IPS-NIHi11 (cell line): ENCODE data around the gene NKD1.

Source experiments
- DNase-seq: peaks from one replicate; pipeline ENCODE4 v3.0.0; 2012; ENCODE audit warnings: mixed read lengths, low spot score

The NKD1 gene

DNA sequence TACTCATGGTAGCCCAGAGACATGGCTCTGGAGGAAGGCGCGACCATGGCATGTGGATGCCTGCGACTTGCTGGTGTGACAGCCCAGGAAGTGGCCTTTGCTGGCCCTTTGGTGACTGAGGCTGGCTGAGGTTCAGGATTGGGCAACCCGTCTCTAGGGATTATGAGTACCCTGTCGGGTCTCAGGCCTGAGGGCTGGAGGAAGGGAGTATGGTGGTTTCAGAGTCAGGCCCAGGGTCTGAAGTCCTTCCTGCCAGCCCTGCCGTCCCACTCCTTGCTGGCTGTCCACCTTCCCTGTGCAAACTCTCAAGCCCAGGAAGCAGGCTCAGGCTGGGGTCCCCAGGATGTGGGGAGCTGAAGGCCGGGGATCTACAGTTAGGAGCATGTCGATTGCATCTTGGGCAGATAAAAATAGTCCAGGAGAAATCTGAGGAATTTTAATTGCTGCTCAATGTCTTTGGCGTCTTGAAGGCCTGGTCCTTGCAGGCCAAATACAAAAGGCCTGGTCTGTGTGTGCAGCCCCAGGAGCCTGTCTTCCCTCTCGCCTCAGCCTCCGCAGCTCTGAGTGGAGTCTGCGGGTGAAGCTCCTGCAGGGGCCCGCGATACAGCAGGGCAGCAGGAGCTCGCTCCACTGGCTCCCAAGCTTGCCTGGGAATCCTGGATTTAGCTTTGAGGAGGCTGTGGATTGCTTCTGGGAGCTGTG, 52.5 kb downstream of the NKD1 start:
- DNase-seq = no peak

DNA sequence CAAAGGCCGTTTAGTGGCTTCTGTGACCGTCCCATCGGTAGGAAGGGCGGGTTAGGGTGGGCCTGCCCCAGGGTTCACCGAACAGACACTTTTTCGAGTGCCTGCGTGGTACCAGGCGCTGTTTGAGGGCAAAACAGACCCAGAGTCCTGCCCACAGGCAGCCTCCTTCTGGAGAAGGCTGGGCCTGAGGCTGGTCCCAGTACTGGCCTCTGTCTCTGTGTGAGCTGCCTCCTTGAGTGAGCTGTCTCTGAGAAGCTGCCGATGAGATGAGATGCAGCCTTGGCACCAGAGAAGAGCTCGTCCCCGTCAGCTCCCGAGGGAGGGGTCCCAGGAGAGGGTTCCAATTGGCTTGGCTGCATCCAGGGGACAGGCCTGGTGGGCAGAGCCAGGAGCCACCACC, 53.1 kb downstream of the NKD1 start:
- DNase-seq = no peak

DNA sequence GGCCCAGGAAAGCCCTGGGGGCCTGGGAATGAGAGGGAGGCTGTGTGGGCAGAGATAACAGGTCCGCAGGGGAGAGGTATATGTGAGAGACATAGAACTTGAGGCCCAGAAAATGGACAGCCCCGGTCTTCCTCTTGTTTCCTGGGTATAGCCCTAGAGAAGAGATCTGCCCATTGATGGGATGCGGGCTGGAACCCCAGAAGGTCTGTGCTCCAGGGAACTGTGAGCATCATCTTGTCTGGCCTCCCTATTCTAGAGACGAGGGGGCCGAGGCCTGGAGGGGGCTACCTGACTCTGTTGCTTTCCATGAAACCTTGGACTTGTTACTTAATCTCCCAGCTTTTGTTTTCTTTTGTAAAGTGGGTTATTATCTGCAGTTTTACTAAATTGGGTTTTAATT, 53.9 kb downstream of the NKD1 start:
- DNase-seq = no peak

GRCh38 chr16:50602531-50603205, 54.5 kb downstream of the NKD1 start:
- no peak for DNase-seq

GRCh38 chr16:50603206-50604064, 55.2 kb downstream of the NKD1 start:
- no peak for DNase-seq

DNA sequence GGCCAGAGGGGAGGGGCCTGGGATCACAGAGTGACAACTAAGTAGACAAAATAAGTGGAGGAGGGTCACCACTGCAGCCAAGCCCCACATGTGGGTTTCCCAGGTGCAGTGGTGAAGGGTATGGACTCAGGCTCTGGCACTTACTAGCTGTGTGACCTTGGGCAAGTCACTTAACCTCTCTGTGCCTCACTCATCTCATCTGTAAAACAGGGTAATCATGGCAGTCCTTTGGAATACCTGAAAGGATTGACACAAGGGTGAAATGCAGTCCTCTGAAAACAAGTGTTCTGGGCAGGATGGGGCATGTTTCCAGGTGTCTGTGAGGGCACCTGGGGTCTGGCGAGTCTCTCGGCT, 55.8 kb downstream of the NKD1 start:
- no peak for DNase-seq

DNA sequence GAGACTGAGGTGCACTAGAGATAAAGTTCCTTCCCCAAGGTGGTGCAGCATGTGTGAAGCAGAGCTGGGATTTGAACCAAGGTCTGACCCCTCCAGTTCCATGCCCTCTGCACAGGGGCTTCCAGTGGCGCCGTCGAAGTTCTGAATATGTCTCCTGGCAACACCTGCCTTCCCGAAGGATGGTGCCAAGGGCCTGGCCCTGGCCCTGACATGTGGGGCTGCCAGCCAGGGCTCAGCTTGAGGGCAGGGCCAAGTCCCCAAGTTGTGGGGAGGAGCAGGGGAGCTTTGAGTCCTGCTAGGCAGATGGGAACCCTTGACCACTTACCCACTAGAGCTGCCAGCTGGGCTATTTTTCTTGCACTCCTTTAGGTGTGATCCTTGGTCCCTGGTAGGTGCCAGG, 56.4 kb downstream of the NKD1 start:
- DNase-seq = no peak

DNA sequence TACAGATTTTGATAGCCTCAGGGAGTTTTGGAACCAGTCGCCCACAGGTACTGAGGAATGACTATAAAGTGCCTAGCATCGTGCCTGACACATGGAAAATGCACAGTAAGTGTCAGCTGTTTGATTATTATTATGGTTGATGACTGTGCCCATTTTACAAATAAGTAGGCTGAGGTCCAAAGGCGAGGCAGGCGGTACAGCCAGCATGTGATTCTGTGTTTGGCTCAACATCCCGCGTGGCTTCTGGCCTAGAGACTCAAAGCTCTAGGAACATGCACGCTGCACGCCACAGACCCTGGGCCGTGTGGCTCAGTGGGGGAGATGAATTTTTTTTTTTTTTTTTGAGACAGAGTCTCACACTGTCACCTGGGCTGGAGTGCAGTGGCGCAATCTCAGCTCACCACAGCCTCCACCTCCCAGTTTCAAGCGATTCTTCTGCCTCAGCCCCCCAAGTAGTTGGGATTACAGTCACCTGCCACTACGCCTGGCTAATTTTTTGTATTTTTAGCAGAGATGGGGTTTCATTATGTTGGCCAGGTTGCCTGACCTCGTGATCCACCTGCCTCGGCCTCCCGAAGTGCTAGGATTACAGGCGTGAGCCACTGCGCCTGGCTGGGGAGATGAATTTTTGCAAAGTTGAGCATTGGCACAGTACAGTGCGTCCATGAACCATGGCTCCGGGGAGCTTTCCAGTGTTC, 57.7 kb downstream of the NKD1 start:
- no peak for DNase-seq

- no peak for DNase-seq
Observed at GRCh38 chr16:50606431-50607050, 58.3 kb downstream of the NKD1 start.

DNA sequence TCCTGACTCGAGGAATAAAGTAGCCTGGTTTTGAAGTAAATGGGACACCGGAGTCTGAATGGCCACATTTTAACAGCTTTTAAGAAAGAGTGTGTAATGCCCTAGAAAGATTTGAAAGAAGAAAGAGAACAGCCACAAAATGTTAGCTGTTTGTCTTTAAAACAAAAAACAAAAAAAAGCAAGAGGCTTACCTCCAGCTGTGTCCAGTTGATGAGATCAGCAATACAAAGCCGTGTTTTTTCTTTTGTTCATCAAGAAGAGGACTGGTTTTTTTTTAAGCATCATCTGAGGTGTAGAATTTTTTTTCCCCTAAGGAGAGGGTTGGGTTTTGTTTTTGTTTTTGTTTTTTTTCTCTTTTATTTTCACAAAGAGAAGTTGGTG, 58.8 kb downstream of the NKD1 start:
- no peak for DNase-seq

DNA sequence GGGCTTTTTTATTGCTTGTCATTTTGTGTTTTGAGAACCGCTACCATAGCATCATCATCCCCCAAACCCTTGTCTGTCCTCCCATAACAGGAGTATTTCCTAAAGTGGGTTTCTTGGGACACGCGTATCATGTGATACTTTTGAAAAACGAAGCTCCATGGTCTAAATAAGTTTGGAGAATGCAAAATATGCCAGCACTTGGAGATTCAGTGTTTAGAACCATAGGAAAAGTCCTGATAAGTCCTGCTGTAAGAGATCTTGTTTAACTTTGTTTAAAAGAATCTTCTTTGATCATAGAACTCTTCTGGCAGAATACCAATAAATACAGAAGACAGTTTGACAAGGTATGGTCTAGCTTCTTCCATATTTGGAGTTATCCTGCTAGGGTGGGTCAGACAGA, 59.3 kb downstream of the NKD1 start:
- DNase-seq = no peak

- no peak for DNase-seq
Observed at GRCh38 chr16:50607970-50608557, 59.9 kb downstream of the NKD1 start.

- no peak for DNase-seq
Observed at GRCh38 chr16:50609049-50609448, 60.9 kb downstream of the NKD1 start.

DNA sequence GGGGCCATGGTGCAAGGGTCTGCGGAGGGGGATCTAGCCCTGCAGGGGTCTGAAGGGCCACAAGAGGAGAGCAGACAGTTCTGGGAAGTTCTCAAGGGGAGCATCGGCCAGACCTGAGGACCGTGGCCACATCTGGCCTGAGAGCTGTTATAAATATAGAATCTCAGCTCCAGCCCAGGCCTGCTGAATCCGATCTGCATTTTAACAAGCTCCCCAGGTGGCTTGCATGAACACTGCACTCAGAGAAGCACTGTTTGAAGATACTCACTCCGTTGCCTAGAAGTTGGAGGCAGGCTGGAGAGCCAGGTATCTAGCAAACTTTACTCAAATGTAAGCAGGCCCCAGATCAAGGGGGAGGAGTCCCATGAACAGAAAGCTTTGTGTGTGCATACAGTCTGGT, 61.3 kb downstream of the NKD1 start:
- no peak for DNase-seq

GRCh38 chr16:50610331-50611262, 62.4 kb downstream of the NKD1 start:
- DNase-seq = peak; percentile 70

- DNase-seq = no peak
Observed at GRCh38 chr16:50611332-50611934, 63.2 kb downstream of the NKD1 start.

DNA sequence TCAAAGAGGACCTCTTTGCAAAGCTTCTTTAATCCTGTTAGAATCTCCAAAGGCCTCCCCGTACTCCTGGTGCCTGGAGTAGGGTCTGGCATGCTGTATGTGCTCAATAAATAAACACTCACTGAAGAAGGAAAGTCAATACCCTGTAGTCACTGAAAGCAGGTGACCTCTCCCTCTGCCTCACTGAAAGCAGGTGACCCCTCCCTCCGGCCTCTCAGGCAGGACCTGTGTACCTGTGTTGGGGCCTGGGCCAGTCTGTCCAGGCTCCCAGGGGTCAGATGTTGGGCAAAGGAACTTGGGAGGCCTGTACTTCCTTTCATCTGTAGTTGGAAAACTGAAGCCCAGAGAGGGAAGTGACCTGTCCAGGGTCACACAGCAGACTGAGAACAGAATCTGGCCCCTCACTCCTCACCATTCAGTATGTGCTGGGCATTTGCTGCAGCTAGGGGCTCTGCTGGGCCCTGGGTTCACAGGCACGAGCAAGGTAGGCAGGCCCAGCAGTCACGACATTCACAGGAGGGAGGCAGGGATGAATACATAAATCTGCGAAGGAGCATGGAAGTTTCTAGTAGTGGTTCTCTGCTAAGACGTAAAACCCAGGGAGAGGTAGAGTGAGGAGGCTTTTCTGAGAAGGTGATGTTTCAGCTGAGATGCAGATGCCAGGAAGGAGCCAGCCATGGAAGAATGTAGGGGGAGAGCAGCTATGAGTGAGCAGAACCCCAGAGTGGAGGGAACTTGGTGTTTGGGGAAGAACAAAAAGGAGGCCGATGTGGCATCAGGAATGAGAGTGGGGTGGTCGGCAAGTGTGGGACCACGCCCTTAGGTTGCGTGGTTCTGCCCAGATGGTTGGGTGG, 64.0 kb downstream of the NKD1 start:
- no peak for DNase-seq

GRCh38 chr16:50612849-50613198, 64.6 kb downstream of the NKD1 start:
- no peak for DNase-seq

DNA sequence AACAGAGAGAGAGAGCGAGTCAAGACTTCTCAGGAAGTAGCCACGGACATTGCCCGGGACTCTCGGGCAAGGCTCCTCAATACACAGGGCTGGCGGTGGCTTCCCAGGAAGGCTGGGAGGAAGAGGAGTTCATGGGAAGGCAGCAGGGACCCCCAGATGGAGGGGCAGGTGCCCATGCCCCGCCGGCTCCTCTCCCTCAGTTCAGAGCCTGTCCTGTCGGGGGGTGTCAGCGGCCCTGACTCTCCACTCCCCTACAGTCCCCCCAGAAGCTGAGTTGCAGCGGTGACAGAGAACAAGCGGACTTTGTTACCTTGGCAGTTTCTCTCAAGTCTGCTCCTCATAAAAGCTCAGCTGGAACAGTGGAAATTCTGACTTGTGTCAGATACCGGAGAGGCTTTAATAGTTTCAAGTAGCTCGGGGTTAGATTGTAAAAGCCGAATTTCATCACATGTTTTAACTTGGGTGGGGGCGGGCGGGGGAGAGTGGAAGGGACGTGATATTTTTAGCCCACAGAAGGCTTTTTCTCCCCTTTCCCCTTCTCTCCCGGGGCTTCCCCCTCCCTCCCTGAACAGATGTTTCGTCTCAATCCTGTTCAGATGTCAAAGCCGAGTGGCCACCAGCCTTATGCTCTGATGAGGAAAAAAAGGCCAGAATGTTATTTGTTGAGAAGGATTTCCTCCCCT, 65.2 kb downstream of the NKD1 start:
- no peak for DNase-seq
